ENCODE measurements around the gene KANSL1. TPM values are rescaled to one million over a fixed set of nuclear protein-coding genes. Genes with fewer than 3 reads are reported as not detected.

Gene KANSL1
- polyA plus RNA-seq, 1 donor from 2014 or later: 65.0 TPM

- Histone ChIP-seq H3K36me3 (ENCODE audit: insufficient read depth, low read length) (no peaks in the 10 kb centered on the region), H3K27me3 (ENCODE audit: insufficient read depth, low read depth, low read length) (no peaks in the 10 kb centered on the region), H3F3A (ENCODE audit: insufficient read depth, low read length, poor library complexity, severe bottlenecking) (no peaks in the 10 kb centered on the region), H2AFZ (ENCODE audit: low read depth, low read length) (no peak overlapping the region), H3K27ac (ENCODE audit: low read length) (no peak overlapping the region), H3K4me2 (ENCODE audit: low read length) (no peak overlapping the region), H4K20me1 (ENCODE audit: insufficient read depth) (no peaks in the 10 kb centered on the region), H3K79me2 (replicated peaks; ENCODE audit: insufficient read depth, low read length) (no peaks in the 10 kb centered on the region), H3K9me3 (ENCODE audit: low read length) (no peaks in the 10 kb centered on the region), H3K9me2 (ENCODE audit: insufficient read depth, low read length) (no peaks in the 10 kb centered on the region), H3K4me3 (ENCODE audit: low read length) (no peak overlapping the region), H3K9ac (ENCODE audit: low read length) (no peak overlapping the region)
- TF ChIP-seq POLR2AphosphoS5 (IDR thresholded peaks at IDR 0.05): no peak
- TF ChIP-seq EP300 (conservative IDR thresholded peaks at IDR 0.05; ENCODE audit: poor library complexity, severe bottlenecking): no peak
- TF ChIP-seq EZH2 (IDR thresholded peaks at IDR 0.05; ENCODE audit: borderline replicate concordance, insufficient read depth, low read length, poor library complexity, severe bottlenecking): no peak
- TF ChIP-seq CTCF (IDR thresholded peaks at IDR 0.05; ENCODE audit: poor library complexity, severe bottlenecking): no peak
- TF ChIP-seq, protein P1, sequence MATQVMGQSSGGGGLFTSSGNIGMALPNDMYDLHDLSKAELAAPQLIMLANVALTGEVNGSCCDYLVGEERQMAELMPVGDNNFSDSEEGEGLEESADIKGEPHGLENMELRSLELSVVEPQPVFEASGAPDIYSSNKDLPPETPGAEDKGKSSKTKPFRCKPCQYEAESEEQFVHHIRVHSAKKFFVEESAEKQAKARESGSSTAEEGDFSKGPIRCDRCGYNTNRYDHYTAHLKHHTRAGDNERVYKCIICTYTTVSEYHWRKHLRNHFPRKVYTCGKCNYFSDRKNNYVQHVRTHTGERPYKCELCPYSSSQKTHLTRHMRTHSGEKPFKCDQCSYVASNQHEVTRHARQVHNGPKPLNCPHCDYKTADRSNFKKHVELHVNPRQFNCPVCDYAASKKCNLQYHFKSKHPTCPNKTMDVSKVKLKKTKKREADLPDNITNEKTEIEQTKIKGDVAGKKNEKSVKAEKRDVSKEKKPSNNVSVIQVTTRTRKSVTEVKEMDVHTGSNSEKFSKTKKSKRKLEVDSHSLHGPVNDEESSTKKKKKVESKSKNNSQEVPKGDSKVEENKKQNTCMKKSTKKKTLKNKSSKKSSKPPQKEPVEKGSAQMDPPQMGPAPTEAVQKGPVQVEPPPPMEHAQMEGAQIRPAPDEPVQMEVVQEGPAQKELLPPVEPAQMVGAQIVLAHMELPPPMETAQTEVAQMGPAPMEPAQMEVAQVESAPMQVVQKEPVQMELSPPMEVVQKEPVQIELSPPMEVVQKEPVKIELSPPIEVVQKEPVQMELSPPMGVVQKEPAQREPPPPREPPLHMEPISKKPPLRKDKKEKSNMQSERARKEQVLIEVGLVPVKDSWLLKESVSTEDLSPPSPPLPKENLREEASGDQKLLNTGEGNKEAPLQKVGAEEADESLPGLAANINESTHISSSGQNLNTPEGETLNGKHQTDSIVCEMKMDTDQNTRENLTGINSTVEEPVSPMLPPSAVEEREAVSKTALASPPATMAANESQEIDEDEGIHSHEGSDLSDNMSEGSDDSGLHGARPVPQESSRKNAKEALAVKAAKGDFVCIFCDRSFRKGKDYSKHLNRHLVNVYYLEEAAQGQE (IDR thresholded peaks at IDR 0.05; ENCODE audit: borderline replicate concordance): no peak
- TF ChIP-seq SMC3 (conservative IDR thresholded peaks at IDR 0.05; ENCODE audit: poor library complexity): no peak
- no peak for TF ChIP-seq TAF1 (IDR thresholded peaks at IDR 0.05; ENCODE audit: low read depth)
- TF ChIP-seq RAD21 (conservative IDR thresholded peaks at IDR 0.05): no peak
- TF ChIP-seq MXI1 (conservative IDR thresholded peaks at IDR 0.05; ENCODE audit: poor library complexity, severe bottlenecking): no peak
These were observed 195.6 kb downstream of the KANSL1 start for GRCh38 chr17:45997624-45998023.

- no peaks in the 10 kb centered on the region for H4K20me1 ChIP-seq (ENCODE audit: insufficient read depth)
- H3K79me2 ChIP-seq (replicated peaks; ENCODE audit: insufficient read depth, low read length): no peaks in the 10 kb centered on the region
- no peaks in the 10 kb centered on the region for H3K36me3 ChIP-seq (ENCODE audit: insufficient read depth, low read length)
- H2AFZ ChIP-seq (ENCODE audit: low read depth, low read length): no peak overlapping the region
- H3K27ac ChIP-seq (ENCODE audit: low read length): no peak overlapping the region
- H3K9me2 ChIP-seq (ENCODE audit: insufficient read depth, low read length): no peaks in the 10 kb centered on the region
- no peaks in the 10 kb centered on the region for H3K9me3 ChIP-seq (ENCODE audit: low read length)
- TF ChIP-seq, protein P1 (IDR thresholded peaks at IDR 0.05; ENCODE audit: borderline replicate concordance): no peak
- TF ChIP-seq POLR2AphosphoS5 (IDR thresholded peaks at IDR 0.05) (no peak), CTCF (IDR thresholded peaks at IDR 0.05; ENCODE audit: poor library complexity, severe bottlenecking) (no peak), SMC3 (conservative IDR thresholded peaks at IDR 0.05; ENCODE audit: poor library complexity) (no peak), EP300 (conservative IDR thresholded peaks at IDR 0.05; ENCODE audit: poor library complexity, severe bottlenecking) (no peak), MXI1 (conservative IDR thresholded peaks at IDR 0.05; ENCODE audit: poor library complexity, severe bottlenecking) (no peak), RAD21 (conservative IDR thresholded peaks at IDR 0.05) (no peak), EZH2 (IDR thresholded peaks at IDR 0.05; ENCODE audit: borderline replicate concordance, insufficient read depth, low read length, poor library complexity, severe bottlenecking) (no peak), TAF1 (IDR thresholded peaks at IDR 0.05; ENCODE audit: low read depth) (no peak)
- no peak overlapping the region for H3K9ac ChIP-seq (ENCODE audit: low read length)
- H3F3A ChIP-seq (ENCODE audit: insufficient read depth, low read length, poor library complexity, severe bottlenecking): no peaks in the 10 kb centered on the region
- no peak overlapping the region for H3K4me3 ChIP-seq (ENCODE audit: low read length)
- H3K27me3 ChIP-seq (ENCODE audit: insufficient read depth, low read depth, low read length): no peaks in the 10 kb centered on the region
- H3K4me2 ChIP-seq (ENCODE audit: low read length): no peak overlapping the region
These were observed 196.1 kb downstream of the KANSL1 start for GRCh38 chr17:45997166-45997565.
